HG02840 (cell line): Measurements from ENCODE around the gene ENTR1.

Source experiments
- ATAC-seq: cut with Tn5 transposase; IDR thresholded peaks from one replicate; pipeline ENCODE4 v1.9.1; 2021; ENCODE audit warnings: mild to moderate bottlenecking, moderate library complexity, moderate number of reproducible peaks; ENCODE audit not compliant: unreplicated experiment, low FRiP score

ENTR1 gene

DNA sequence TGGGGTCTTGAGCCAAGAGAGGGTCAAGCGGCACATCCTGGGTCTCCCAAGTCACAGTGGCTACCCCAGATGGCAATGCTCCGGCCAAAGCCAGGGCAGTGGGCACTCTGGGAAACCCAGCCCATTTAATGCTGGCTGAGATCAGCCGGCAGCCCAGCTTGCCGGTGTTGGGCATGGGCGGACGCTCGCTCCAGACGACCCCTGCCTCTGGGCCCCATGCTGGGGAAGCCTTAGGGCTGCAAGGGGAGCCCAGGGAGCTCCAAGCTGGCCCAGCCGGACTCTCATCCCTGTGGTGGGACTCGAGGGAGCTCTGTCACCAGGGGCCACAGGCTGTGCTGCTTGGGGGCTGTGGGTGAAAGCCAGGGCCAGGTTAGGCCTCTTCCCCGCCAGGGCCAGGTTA, 31.0 kb downstream of the ENTR1 start:
- no peak for ATAC-seq

DNA sequence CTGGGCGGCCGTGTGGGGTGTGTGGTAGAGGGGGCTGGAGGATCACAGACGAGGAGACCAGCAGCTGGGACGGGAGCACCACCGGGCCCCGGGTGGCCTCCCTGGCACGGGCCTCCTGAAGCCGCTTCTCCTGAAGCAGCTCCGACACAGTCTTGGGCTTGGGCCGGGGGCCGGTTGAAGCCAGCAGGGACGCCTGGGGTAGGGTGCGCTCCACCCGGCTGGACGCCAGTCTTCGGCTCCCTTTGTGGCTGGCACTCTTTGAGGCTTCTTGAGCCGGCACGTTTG, 31.5 kb downstream of the ENTR1 start:
- no peak for ATAC-seq

GRCh38 chr9:136378170-136379002, 32.0 kb downstream of the ENTR1 start:
- no peak for ATAC-seq

DNA sequence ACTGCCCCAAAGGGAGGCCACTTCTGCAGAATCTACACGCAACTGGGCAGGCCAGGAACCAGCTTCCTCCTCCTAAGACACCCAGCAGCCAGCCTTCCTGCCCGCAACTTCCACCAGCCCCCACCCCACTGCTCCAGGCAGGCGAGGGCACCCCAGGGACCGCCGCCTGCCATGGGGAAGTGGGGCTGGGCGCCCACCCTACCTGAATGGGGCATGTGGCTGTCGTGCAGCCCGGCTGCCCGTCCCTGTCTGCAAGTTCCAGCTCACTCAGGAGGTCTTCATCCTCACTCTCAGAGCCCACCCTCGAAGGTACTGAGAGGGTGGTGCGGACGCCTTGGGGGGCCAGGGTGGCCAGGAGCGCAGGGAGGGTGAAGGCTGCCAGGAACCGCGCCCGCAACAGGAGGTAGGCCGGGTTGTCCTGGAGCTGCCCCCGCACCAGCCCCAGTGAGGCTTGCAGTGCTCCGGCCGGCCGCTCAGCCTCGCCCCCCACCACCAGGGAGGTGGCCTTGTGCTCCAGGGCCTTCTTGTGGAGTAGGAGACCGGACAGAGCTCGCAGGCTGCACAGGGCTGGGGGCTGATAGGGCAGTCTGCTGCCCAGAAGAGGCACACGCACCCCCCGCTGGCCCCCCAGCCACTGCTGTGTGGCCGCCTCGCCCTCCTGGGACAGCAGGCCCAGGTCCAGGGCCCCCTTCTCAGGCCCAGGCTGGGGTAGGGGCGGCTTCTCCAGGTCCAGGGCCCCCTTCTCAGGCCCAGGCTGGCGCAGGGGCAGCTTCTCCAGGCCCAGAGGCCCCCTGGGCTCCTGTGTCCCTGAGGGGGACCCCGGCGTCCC, 32.9 kb downstream of the ENTR1 start:
- no peak for ATAC-seq

GRCh38 chr9:136376457-136376856, 34.0 kb downstream of the ENTR1 start:
- ATAC-seq, result no peak

GRCh38 chr9:136375096-136375495, 35.3 kb downstream of the ENTR1 start:
- no peak for ATAC-seq

DNA sequence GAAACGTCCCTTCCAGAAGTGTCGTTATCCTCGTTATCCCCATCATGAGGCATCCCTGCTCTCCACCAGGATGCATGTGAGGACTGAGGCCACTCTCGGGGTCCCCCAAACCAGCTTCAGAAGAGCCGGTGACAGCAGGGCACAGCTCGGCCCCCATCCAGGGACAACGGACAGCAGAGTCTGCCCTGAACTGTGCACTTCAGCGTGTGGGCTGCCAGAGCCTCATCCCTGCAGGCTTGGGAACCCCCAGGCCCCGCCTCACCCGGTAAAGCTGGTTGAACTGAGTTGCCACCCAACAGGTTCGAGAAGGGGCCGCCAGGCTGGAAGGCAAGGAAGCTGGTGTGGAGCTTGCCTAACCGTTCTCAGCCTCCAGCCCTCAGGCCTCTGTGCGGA, 36.2 kb downstream of the ENTR1 start:
- ATAC-seq, result no peak

GRCh38 chr9:136373300-136374182, 36.9 kb downstream of the ENTR1 start, which contains the start of gene CARD9:
Gene CARD9 (minus strand): TSS chr9:136373669. CDS start chr9:136372078, 1,591 bp downstream.
- no peak for ATAC-seq

DNA sequence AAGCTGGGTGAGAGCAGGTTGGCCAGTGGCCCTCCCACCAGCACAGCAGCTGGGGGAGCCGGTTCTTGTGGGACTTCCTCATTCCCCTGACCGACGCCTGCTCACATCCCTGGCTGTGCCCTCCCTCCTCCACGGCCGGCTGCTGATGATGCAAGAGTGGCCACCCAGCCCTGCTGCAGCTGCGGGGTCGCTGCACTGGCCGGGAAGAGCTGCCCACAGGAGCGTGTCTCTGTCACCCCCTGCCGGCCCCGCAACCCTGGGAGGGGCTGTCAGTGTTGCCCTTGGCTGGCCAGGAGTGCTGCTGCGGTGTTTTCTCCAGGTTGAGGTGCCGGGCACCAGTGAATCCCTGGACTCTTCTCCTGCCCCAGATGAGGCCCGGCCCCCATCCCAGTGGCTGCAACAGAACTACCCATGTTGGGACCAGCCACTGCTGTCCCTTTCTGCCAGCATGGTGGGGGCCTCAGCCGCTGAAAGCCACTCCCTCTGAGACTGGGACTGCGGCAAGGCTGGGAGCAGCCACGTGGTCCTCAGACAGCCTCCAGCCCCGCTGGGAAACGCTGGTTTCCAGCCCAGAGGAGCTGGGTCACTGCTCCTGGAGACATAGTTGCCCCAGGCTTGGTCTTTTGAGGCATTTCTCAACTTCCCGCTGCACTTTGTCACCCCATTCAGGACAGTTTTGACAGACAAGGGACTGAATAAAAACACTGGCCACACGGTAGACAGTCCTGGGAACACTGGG, 37.7 kb downstream of the ENTR1 start:
- no peak for ATAC-seq

- no peak for ATAC-seq
These were observed 38.4 kb downstream of the ENTR1 start for GRCh38 chr9:136372006-136372405.

- ATAC-seq, result no peak
These were observed 38.9 kb downstream of the ENTR1 start for GRCh38 chr9:136371533-136371880.

GRCh38 chr9:136370687-136371532, 39.5 kb downstream of the ENTR1 start:
- no peak for ATAC-seq

- no peak for ATAC-seq
These were observed 40.4 kb downstream of the ENTR1 start for GRCh38 chr9:136370037-136370436.

GRCh38 chr9:136368190-136368589, 42.2 kb downstream of the ENTR1 start:
- ATAC-seq, result no peak

- ATAC-seq, result no peak
These were observed 42.9 kb downstream of the ENTR1 start for GRCh38 chr9:136367296-136368145.

GRCh38 chr9:136366826-136367225, 43.6 kb downstream of the ENTR1 start:
- no peak for ATAC-seq

- ATAC-seq, result no peak
These were observed 44.6 kb downstream of the ENTR1 start for GRCh38 chr9:136365775-136366222.
